HG03108 (cell line): ENCODE measurements around the gene TMEM125.

ENCODE experiments used
- ATAC-seq: cut with Tn5 transposase; IDR thresholded peaks from one replicate; pipeline ENCODE4 v1.9.1; 2021; ENCODE audit warnings: moderate library complexity; ENCODE audit not compliant: unreplicated experiment

TMEM125 gene

GRCh38 chr1:43246466-43247213 lies 23.1 kb upstream of the TMEM125 start:
- no peak for ATAC-seq

- no peak for ATAC-seq
Observed at GRCh38 chr1:43247256-43247921, 22.4 kb upstream of the TMEM125 start.

GRCh38 chr1:43250351-43250761 lies 19.4 kb upstream of the TMEM125 start:
- ATAC-seq, result no peak

- ATAC-seq, result no peak
Observed at GRCh38 chr1:43251024-43251423, 18.8 kb upstream of the TMEM125 start.

GRCh38 chr1:43252225-43252624 lies 17.6 kb upstream of the TMEM125 start:
- ATAC-seq, result no peak

- ATAC-seq, result no peak
Observed at GRCh38 chr1:43253173-43253572, 16.6 kb upstream of the TMEM125 start.

GRCh38 chr1:43253876-43254275 lies 15.9 kb upstream of the TMEM125 start:
- no peak for ATAC-seq

- ATAC-seq, result no peak
Observed at GRCh38 chr1:43255438-43256210, 14.2 kb upstream of the TMEM125 start.

GRCh38 chr1:43256675-43257570 lies 12.9 kb upstream of the TMEM125 start:
- no peak for ATAC-seq

- no peak for ATAC-seq
Observed at GRCh38 chr1:43258370-43258769, 11.4 kb upstream of the TMEM125 start.

- no peak for ATAC-seq
Observed at GRCh38 chr1:43265431-43265830, 4.4 kb upstream of the TMEM125 start.

- no peak for ATAC-seq
Observed at GRCh38 chr1:43266881-43267280, 2.9 kb upstream of the TMEM125 start.

GRCh38 chr1:43267291-43267805 lies 2.4 kb upstream of the TMEM125 start:
- ATAC-seq, result no peak

- ATAC-seq, result no peak
Observed at GRCh38 chr1:43267818-43268425, 1.9 kb upstream of the TMEM125 start.

GRCh38 chr1:43270421-43271095 lies 775 bp downstream of the TMEM125 start:
- no peak for ATAC-seq

GRCh38 chr1:43271186-43272118 lies 1.7 kb downstream of the TMEM125 start:
- ATAC-seq, result no peak

GRCh38 chr1:43272161-43272560 lies 2.4 kb downstream of the TMEM125 start:
- ATAC-seq, result no peak
